ENCODE measurements around the gene SLC9A9.

The SLC9A9 gene

GRCh38 chr3:143343031-143343430 is 505.2 kb downstream of the SLC9A9 start:
- DNase-seq (ENCODE audit: extremely low read depth in 1 of 2, low read depth in 1 of 2) = no peak

GRCh38 chr3:143339451-143339850 is 508.8 kb downstream of the SLC9A9 start:
- DNase-seq (ENCODE audit: extremely low read depth in 1 of 2, low read depth in 1 of 2) = no peak

DNA sequence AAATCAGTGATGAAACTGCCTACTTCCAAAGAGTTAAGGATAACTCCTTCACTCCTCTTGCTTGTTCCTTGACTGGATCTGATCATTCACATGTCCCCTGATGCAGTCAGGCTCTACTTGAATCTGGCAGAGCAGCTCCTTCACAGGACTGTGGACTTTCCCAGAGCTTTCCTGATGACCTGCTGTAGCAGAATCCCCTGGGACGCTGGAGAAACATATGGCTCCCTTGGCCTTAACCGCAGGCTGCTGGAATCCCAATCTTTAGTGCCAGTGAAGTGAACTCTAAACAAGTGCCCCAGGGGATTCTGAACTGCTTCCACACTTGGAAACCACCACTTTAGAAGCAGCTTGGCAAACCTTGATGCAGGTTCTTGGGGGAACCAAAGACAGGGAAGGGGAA is 510.9 kb downstream of the SLC9A9 start:
- DNase-seq (ENCODE audit: extremely low read depth in 1 of 2, low read depth in 1 of 2) = no peak

DNA sequence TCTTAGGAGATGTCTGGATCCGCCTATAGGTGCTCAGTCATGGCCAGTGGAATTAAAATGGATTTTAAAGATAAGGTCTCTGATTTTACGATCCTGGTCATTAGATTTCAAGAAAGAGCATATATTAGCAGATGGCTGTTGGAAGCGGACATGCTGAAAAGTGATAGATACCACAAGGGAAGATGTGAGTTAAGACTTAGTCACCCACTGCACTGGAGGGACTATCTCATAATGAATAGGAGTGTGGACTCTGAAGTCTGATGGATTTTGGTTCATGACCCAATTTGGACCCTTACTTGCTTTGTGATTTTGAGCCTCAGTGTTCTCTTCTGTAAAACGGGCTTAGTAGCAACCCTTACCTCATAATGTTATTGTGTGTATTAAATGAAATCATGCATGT is 514.0 kb downstream of the SLC9A9 start:
- DNase-seq (ENCODE audit: extremely low read depth in 1 of 2, low read depth in 1 of 2) = no peak

GRCh38 chr3:143333367-143333766 is 514.9 kb downstream of the SLC9A9 start:
- DNase-seq (ENCODE audit: extremely low read depth in 1 of 2, low read depth in 1 of 2) = no peak

DNA sequence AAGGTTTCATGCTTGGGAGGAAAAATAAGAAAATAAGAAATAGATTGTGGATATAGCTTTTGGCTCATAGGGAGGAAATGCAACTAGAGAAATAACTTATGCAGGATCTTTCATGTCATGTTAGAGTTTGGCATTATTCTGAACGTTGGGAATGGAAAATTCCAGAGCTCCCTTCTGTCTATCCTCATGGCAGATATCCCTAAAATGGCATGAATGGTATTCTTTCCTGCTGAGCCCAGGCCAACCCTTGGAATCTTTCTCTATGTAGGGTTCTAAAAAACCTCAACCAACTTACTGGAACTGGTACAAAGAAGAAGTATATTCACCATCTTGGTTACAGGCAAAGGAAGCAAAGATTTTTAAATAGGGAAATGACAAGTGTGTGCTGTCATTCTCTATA is 516.2 kb downstream of the SLC9A9 start:
- DNase-seq (ENCODE audit: extremely low read depth in 1 of 2, low read depth in 1 of 2) = no peak

DNA sequence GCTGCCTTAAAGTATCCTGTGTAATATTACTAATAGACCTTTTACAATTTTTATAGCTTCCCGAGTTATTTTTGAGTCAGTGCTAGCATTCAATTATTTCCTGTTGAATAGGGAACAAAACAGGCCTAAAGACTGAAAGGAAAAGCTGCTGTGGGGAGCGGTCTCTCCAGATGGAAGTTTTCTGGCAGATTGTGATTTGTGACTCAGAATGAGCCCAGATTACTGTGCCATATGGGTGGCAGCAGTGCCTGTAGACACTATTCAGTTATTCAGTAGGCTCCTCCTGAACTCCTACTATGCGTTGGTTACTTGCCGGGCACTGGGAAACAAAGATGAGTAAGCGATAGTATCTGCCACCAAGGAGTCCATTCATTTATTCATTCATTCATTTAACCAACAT is 516.9 kb downstream of the SLC9A9 start:
- no peak for DNase-seq (ENCODE audit: extremely low read depth in 1 of 2, low read depth in 1 of 2)

GRCh38 chr3:143330296-143330868 is 517.9 kb downstream of the SLC9A9 start:
- no peak for DNase-seq (ENCODE audit: extremely low read depth in 1 of 2, low read depth in 1 of 2)

DNA sequence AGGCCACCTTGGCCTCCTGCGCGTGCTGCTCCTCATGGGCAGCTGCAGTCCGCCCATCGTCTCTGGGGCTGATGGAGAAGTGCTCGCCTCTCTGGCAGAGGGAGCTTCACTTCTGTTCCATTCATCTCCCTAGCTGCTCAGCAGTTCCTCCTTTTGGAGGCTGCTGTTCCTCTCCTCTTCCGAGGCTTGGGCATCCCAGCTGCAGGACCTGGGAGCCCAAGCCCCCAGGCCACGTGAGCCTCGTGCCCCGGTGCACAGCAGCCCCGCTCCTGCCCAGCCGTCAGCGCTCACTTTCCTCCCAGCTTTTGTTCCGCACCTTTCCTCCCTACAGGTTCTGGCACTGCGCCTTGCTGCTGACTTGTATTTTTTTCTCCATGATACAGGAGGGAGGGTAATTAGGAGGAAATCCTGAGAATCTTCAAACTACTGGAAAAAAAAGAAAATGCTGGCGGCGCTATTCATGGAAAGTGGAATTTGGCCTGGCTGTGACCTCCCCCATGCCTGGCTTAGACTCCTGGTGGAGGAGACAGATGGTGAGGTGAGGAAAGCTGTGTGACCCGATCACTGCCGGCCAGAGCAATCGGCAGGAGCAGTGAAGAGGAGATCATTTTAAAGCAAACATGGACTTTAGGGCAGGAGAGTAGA is 518.6 kb downstream of the SLC9A9 start:
- DNase-seq (ENCODE audit: extremely low read depth in 1 of 2, low read depth in 1 of 2) = no peak

GRCh38 chr3:143328451-143328850 is 519.8 kb downstream of the SLC9A9 start:
- DNase-seq (ENCODE audit: extremely low read depth in 1 of 2, low read depth in 1 of 2) = no peak

DNA sequence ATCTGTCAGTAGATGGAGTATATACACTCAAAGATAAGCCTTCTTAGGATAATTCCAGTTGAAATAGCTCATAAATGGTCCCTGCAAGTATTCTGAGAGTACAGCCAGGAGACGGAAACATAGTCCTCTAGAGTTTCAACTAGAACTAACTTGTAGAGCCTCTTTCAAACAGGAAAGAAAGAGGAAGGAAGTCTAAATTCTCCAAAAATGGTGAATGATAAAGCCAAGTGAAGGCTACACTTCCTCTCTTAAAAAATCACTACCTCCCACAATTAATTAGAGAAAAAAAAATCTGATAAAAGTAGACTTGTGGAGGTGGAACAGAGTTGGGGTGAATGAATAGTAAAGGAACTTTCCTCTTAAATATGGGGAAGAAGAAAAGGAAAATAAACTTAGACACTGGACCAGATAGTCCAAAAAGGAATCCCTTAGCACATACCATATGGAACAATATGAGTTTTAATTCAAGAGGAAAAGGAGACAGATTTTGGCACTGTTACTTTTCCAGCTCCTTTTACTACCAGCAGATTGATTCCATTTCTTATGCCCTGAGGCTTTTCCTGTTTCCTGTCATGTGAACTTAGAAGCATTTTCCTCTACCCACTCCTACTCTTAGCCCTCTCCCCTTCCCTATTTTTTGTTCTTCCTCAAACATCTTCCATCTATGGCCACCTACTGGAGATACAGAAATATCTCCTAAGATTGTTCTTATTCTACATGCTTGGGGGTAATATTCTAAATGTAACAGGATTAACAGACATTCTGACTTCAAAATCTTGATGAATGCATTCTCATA is 521.1 kb downstream of the SLC9A9 start:
- DNase-seq (ENCODE audit: extremely low read depth in 1 of 2, low read depth in 1 of 2) = no peak

- DNase-seq (ENCODE audit: extremely low read depth in 1 of 2, low read depth in 1 of 2) = no peak
Observed at GRCh38 chr3:143321058-143321769, 527.1 kb downstream of the SLC9A9 start.

- no peak for DNase-seq (ENCODE audit: extremely low read depth in 1 of 2, low read depth in 1 of 2)
Observed at GRCh38 chr3:143315766-143316165, 532.5 kb downstream of the SLC9A9 start.

DNA sequence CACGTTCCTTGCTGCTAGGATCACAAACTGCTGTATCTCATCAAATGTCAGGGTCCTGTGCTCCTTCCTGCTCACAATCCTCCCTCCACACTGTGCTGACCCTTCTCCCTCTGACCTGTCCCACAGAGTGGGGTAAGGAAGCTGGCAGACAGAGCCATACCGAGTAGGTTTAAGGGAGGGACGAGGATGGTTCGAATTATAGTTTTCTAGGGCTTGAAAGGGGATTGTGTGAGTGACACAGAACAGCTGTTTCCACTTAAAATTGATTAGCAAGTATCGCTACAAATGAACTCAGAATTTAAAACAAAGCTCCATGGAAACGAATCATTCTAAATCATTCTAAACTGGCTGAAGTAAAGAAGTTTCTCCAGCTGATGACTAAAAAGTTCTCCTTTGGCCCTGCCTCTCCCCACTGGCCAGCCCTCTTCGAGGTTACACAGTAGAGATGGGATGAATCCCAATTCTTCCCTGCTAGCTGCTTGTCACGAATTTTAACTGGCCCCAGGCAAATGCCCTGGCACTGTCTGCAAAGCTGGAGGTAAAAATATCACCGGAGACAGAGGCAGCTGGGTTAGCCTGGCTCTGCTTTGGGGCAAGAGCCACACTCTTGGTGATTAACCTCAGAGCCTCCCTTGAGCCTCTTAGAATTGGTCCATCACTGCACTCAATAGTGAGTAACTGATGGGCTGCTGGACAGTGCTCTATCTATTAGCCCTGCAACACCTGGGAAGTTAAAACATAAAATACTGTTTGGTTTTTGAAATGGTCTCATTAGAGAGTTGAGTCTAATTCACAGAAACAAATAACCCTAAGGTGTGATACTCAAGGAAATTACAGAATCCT is 533.8 kb downstream of the SLC9A9 start:
- DNase-seq (ENCODE audit: extremely low read depth in 1 of 2, low read depth in 1 of 2) = no peak

DNA sequence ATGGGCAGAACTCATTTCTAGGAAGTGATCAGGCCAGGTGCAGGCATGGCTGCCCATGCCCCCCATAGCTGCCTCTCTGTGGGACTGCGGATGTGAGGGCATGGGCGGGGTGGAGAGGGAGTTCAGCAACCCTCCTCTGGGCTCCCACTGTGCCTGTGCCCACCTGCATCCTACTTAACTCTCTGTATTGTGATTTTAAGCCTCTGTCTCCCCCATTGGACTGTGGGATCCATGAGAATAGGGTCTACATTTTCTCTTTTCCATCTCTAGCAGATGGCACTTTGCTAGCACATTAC is 534.4 kb downstream of the SLC9A9 start:
- no peak for DNase-seq (ENCODE audit: extremely low read depth in 1 of 2, low read depth in 1 of 2)

GRCh38 chr3:143313025-143313892 is 535.0 kb downstream of the SLC9A9 start:
- DNase-seq (ENCODE audit: extremely low read depth in 1 of 2, low read depth in 1 of 2) = no peak

DNA sequence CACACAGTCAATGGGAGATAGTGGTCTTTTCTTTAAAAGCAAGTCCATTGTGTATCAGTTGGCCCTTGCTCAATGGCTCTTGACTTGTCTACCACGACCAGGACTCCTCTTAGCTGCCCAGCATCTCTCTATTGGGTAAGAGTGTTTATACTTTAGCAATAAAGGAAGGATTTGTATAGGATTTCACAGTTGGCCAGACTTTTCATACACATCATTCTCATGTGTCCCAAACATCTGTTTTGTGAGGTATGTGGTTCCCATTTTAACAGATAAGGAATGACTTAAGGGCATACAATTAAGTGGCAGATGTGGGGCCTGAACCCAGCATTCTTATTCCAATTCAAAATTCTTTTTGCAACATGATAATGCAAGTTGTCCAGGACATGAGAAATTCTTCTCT is 537.2 kb downstream of the SLC9A9 start:
- no peak for DNase-seq (ENCODE audit: extremely low read depth in 1 of 2, low read depth in 1 of 2)

DNA sequence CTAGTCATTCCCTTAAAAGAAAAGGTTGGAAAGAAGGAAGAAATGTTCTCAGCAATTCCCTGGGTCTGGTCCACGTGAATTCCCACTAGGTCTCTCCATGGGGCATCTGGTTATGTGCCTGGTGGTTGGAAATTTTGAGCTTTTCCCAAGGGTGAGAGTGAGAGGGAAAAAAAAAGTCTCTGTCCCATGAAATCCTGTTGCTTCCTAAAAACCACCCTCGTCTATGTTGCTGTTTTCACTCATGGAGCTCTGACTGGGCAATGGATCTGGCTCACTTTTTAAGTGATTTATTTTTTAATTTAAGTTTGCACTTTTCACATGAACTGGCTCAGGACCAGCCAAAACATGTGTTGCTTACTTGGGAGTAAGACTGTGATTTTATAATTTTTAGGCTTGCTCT is 538.6 kb downstream of the SLC9A9 start:
- DNase-seq (ENCODE audit: extremely low read depth in 1 of 2, low read depth in 1 of 2) = no peak

- DNase-seq (ENCODE audit: extremely low read depth in 1 of 2, low read depth in 1 of 2) = no peak
Observed at GRCh38 chr3:143307613-143308183, 540.6 kb downstream of the SLC9A9 start.

DNA sequence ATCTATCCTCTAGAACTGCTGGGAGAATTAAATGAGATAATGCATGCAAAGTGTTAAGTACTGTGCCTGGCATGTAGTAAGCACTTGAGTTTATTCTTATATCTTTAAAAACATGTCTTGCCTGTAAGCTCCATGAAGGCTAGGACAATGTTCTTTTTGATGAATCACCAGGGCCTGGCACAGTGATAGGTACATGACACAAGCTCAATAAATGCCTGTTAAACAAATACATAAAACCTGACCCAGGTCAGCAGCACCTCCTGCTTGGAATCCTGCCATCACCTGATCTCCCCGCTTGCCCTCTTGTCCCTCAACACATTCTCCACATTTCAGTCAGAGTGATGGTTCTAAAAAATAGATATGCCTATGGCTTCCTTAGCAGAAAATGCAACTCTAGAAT is 541.9 kb downstream of the SLC9A9 start:
- no peak for DNase-seq (ENCODE audit: extremely low read depth in 1 of 2, low read depth in 1 of 2)
